Stimulated activated CD4-positive, alpha-beta T cell treated with anti-CD3 and anti-CD28 coated beads, Interleukin-2, amount 100 ng/mL, for 4 hours (primary cell): ENCODE measurements around the gene ZDHHC9.

Experiments used
- DNase-seq: peaks from one replicate; pipeline ENCODE4 v3.0.0-alpha.2; 2020; ENCODE audit warnings: low read depth

ZDHHC9 gene

DNA sequence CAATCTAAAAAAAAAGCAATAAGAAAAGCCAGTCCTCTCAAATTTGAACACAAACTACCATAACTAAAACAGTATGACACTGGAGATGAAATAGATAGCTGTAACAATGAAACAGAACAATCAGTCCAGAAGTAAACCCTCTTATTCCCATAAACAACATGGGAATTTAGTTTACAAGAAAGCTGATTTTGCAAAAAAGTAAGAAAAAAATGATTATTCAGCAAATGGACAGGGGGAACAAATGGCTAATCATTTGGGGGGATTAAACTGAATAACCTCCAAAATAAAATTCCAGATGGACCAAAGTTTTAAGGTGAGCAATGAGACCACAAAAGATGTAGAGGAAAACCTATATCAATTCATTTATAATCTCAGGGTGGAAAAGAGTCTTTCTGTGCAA, 80.0 kb downstream of the ZDHHC9 start:
- DNase-seq = no peak

DNA sequence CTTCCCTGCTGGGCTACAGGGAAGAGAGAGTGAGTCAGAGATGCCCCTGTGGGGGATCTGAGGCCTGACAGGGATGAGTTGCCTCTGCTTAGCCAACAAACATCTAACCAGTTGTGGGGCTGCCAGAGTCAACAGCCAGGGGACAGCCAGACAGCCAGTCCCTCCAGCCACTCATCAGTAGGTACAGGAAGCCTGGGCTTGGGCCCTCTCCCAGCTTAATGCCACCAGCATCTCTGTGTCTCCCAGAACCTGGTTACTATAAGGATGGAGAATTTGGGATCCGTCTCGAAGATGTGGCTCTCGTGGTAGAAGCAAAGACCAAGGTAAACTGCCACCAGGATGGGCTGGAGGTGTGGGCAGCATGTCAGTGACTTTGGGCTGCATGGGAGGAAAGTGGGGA, 81.2 kb downstream of the ZDHHC9 start:
- no peak for DNase-seq

DNA sequence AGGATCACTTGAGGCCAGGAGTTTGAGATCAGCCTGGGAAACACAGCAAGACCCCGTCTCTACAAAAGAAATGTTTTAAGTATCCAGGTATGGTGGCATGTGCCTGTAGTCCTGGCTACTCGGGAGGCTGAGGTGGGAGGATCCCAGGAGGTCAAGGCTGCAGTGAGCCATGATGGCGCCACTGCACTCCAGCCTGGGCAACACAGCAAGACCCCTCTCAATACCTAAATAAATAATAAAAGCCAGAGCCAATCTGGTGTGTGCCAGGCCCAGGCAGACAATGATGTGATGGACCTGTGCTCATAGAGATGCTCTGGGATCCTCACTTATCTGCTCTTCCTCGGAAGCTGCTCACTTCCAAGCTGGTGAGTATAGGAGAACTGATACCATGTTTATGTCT, 82.1 kb downstream of the ZDHHC9 start:
- DNase-seq = no peak

DNA sequence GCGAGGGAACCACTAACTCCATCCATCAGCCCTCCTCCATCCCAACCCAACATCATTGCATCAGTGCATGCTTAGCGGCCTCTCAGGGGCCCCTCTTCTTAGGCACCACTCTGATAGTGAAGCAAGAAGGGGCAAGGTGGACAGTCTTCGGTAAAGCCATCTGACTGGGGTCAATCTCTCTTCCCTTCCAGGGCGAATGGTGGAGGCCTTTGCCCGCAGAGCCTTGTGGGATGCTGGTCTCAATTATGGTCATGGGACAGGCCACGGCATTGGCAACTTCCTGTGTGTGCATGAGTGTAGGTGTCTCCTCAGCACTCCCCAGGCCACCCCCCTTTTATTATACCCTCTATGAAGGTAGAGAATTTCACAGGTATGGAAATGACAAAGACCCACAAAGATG, 82.7 kb downstream of the ZDHHC9 start:
- no peak for DNase-seq

GRCh38 chrX:129760155-129760554, 83.5 kb downstream of the ZDHHC9 start:
- no peak for DNase-seq

DNA sequence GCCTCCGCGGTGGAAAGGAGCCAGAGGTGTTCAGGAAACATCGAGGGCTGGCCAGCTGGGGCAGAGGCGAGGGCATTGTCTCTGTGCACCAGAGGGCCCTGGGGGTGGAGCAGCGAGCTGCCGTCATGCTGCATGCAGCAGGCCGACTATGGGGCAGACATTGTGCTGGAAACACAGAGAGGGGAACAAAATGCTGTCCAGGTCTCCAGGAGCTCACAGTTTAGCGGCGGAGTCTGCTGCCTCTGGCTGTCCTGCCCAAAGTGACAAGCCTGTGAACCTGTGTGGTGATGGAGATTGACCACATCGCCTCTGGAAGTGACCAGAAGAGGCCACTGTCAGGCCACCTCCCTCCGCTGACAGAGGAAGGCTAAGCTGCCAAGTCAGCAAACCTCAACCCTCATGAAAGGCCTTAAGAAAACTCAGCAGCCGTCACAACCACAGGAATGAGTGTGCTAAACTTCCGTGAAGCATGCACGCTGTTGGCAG, 84.1 kb downstream of the ZDHHC9 start:
- peak; percentile 33 for DNase-seq

GRCh38 chrX:129755779-129756650, 87.7 kb downstream of the ZDHHC9 start:
- no peak for DNase-seq

DNA sequence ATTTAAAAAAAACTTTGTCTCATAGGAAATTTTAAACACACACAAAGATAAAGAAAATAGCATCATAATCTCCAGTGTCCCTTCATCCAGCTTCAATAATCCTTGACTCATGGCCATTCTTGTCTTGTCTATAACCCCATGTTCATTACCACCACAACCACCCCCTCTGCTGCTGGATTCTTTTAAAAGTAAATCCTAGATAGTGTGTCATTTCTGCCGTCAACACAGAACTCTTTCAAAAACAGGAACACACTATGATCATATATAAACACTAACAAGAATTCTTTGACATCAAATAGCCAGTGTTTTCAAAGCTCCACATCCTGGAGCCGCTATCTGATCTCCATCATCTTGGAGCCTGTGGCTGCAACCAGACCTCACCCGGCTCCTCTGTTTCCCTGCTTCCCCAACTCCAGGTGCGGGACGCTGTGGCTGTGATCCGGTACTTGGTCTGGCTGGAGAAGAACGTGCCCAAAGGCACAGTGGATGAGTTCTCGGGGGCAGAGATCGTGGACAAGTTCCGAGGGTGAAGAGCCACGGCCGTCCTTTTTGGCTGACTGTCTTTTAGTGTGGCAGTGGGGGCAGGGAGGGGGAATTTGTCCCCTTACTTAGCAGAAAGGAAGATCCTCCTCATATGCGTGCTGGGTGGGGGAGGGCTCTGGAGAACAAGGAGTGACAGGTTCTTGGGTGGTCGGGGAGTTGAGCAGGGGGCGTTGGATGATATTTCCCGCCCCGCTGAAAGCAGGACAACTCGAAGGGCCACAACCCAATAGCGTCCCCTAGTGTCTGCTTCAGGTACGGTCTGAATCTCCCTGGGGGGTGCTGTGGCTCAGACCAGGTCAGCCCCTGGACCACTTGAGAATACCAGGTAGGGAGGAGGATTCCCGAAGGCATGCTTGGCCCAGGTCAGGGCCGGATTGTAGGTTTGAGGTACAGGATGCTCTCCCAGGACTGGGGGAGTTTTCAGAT, 89.3 kb downstream of the ZDHHC9 start:
- no peak for DNase-seq
